A549 (cell line): ENCODE results near the gene TIGD1. TPM values are rescaled to one million over a fixed set of nuclear protein-coding genes. Genes with fewer than 3 reads are reported as not detected.

ENCODE experiments used
- ATAC-seq, 2 experiments: fragments of 200-7000 bp in 1 of 2; fragments of >200 bp in 1 of 2; cut with Nextera tagmentation in 1 of 2; cut with Tn5 transposase in 1 of 2; 3 replicates each; pipeline versions ENCODE4 v1.8.0 to v1.9.1; 2018 to 2020; ENCODE audit warnings: mild to moderate bottlenecking in 1 of 2, moderate library complexity in 1 of 2
- CTCF ChIA-PET: fragments of 300-600 bp; sonication (Branson Sonifier 250); formaldehyde crosslinking; extraction: SDS; loops from one replicate; lab custom pipeline; 2021; ENCODE audit warnings: antibody characterized with exemption, inconsistent platforms; lab: Yijun Ruan, JAX
- POLR2A ChIA-PET: fragments of 350-600 bp; formaldehyde crosslinking; extraction: SDS; loops from one replicate; lab custom pipeline; 2021; ENCODE audit warnings: antibody characterized with exemption, inconsistent platforms; lab: Yijun Ruan, JAX
- DNase-seq, 2 experiments: peaks; one replicate each; pipeline versions ENCODE4 v3.0.0 to v3.0.0-alpha.2; 2011 to 2016; ENCODE audit warnings: low read depth in 1 of 2, low spot score in 1 of 2
- FAIRE-seq: peaks from 2 replicates; lab custom pipeline; 2011; peaks lifted over from hg19 to GRCh38; lab: Jason Lieb, UNC
- H3K27ac ChIP-seq, 2 experiments: fragments of >200 bp; sonication (Bioruptor Twin); formaldehyde crosslinking; 3 replicates each; pipeline ENCODE4 v1.5.1; 2016 to 2017
- H3K4me1 ChIP-seq: fragments of >200 bp; sonication (Bioruptor Twin); formaldehyde crosslinking; 3 replicates; pipeline ENCODE4 v1.6.1; 2016
- H3K4me2 ChIP-seq: fragments of >200 bp; sonication (Bioruptor Twin); formaldehyde crosslinking; 3 replicates; pipeline ENCODE4 v1.6.1; 2016
- H3K4me3 ChIP-seq: fragments of >200 bp; sonication (Bioruptor Twin); formaldehyde crosslinking; 3 replicates; pipeline ENCODE4 v1.5.1; 2016
- H3K9me3 ChIP-seq: fragments of >200 bp; sonication (Bioruptor Twin); formaldehyde crosslinking; 3 replicates; pipeline ENCODE4 v1.6.1; 2016
- BCL3 ChIP-seq: fragments of >200 bp; sonication (Bioruptor Twin); formaldehyde crosslinking; IDR thresholded peaks from 3 replicates; pipeline ENCODE4 v1.6.1; 2016
- CBX2 ChIP-seq: fragments of 200-600 bp; sonication (generic); IDR thresholded peaks from 2 replicates; pipeline ENCODE4 v1.6.1; 2016; ENCODE audit warnings: low read depth, mild to moderate bottlenecking, borderline replicate concordance
- CHD2 ChIP-seq: fragments of 150-350 bp; IDR thresholded peaks from 2 replicates; pipeline ENCODE4 v1.6.1; 2014; ENCODE audit warnings: low read length; ENCODE audit not compliant: partially characterized antibody
- CTCF ChIP-seq: fragments of >200 bp; sonication (Bioruptor Twin); formaldehyde crosslinking; IDR thresholded peaks from 3 replicates; pipeline ENCODE4 v1.5.1; 2016
- ELK1 ChIP-seq: fragments of 150-350 bp; IDR thresholded peaks from 2 replicates; pipeline ENCODE4 v1.6.1; 2014; ENCODE audit warnings: low read depth, mild to moderate bottlenecking, low read length
- EP300 ChIP-seq, 2 experiments: fragments of >200 bp; sonication (Bioruptor Twin); formaldehyde crosslinking; IDR thresholded peaks; 2 replicates in 1 of 2; 3 replicates in 1 of 2; pipeline ENCODE4 v1.6.1; 2016 to 2017
- ESRRA ChIP-seq: fragments of 150-350 bp; IDR thresholded peaks from 2 replicates; pipeline ENCODE4 v1.6.1; 2014; ENCODE audit warnings: mild to moderate bottlenecking, low read length, borderline replicate concordance
- GATA3 ChIP-seq: IDR thresholded peaks from 2 replicates; pipeline ENCODE4 v1.6.1; 2012; ENCODE audit warnings: borderline replicate concordance
- HEYL ChIP-seq: fragments of 250-450 bp; sonication (Bioruptor Pico); IDR thresholded peaks from 2 replicates; pipeline ENCODE4 v1.8.0; 2021; ENCODE audit warnings: mild to moderate bottlenecking, moderate library complexity
- HOXB13 ChIP-seq: fragments of 250-450 bp; sonication (Bioruptor Pico); IDR thresholded peaks from 2 replicates; pipeline ENCODE4 v1.5.0; 2020; ENCODE audit warnings: low read depth, mild to moderate bottlenecking, moderate library complexity
- HOXB5 ChIP-seq: fragments of 250-450 bp; sonication (Bioruptor Pico); IDR thresholded peaks from 2 replicates; pipeline ENCODE4 v1.5.0; 2020; ENCODE audit warnings: mild to moderate bottlenecking, moderate library complexity
- JUN ChIP-seq, 2 experiments: fragments of >200 bp; sonication (Bioruptor Twin); formaldehyde crosslinking; IDR thresholded peaks; 2 replicates in 1 of 2; 3 replicates in 1 of 2; pipeline ENCODE4 v1.6.1; 2016 to 2017
- MAFK ChIP-seq: fragments of 450-650 bp; IDR thresholded peaks from 2 replicates; pipeline ENCODE4 v1.6.1; 2014; ENCODE audit not compliant: partially characterized antibody
- MAX ChIP-seq: IDR thresholded peaks from 2 replicates; pipeline ENCODE4 v1.6.1; 2012
- MAZ ChIP-seq: fragments of 150-350 bp; IDR thresholded peaks from 2 replicates; pipeline ENCODE4 v1.6.1; 2014; ENCODE audit warnings: antibody characterized with exemption, low read depth, low read length, borderline replicate concordance
- MYC ChIP-seq: IDR thresholded peaks from 2 replicates; pipeline ENCODE4 v1.6.1; 2012; ENCODE audit warnings: mild to moderate bottlenecking, inconsistent platforms, low read length, improper control_type of control experiment, borderline replicate concordance
- PHF8 ChIP-seq: fragments of 200-600 bp; sonication (generic); IDR thresholded peaks from 2 replicates; pipeline ENCODE4 v1.6.1; 2016; ENCODE audit warnings: low read depth, mild to moderate bottlenecking, antibody characterized with exemption, moderate library complexity, borderline replicate concordance
- RAD21 ChIP-seq, 2 experiments: fragments of >200 bp in 1 of 2; sonication (Bioruptor Twin) in 1 of 2; formaldehyde crosslinking in 1 of 2; IDR thresholded peaks in 1 of 2; conservative IDR thresholded peaks in 1 of 2; 2 replicates in 1 of 2; 3 replicates in 1 of 2; pipeline ENCODE4 v1.6.1; 2012 to 2018; ENCODE audit warnings: inconsistent platforms in 1 of 2
- RARB ChIP-seq: fragments of 250-450 bp; sonication (Bioruptor Pico); IDR thresholded peaks from 2 replicates; pipeline ENCODE4 v1.8.0; 2021; ENCODE audit warnings: mild to moderate bottlenecking, moderate library complexity
- RFX5 ChIP-seq: fragments of 450-650 bp; IDR thresholded peaks from 2 replicates; pipeline ENCODE4 v1.7.1; 2014; ENCODE audit warnings: antibody characterized with exemption, mild to moderate bottlenecking, moderate library complexity
- RNF2 ChIP-seq: fragments of 200-600 bp; sonication (generic); IDR thresholded peaks from 2 replicates; pipeline ENCODE4 v1.6.1; 2016; ENCODE audit warnings: low read depth, mild to moderate bottlenecking, antibody characterized with exemption, moderate library complexity, borderline replicate concordance
- SREBF2 ChIP-seq: fragments of 450-650 bp; IDR thresholded peaks from 2 replicates; pipeline ENCODE4 v1.6.1; 2014; ENCODE audit warnings: mild to moderate bottlenecking, moderate library complexity
- TFCP2L1 ChIP-seq: fragments of 250-450 bp; sonication (Bioruptor Pico); IDR thresholded peaks from 2 replicates; pipeline ENCODE4 v1.5.0; 2021; ENCODE audit warnings: mild to moderate bottlenecking
- ZNF302 ChIP-seq: fragments of 250-450 bp; sonication (Bioruptor Pico); IDR thresholded peaks from 2 replicates; pipeline ENCODE4 v1.9.0; 2021; ENCODE audit warnings: inconsistent platforms, mild to moderate bottlenecking, moderate library complexity
- WGBS: methylation state at CpG from one replicate; pipeline ENCODE4 v1.1.6; 2017; ENCODE audit errors: missing lambda C conversion rate; 5-methylcytosine and 5-hydroxymethylcytosine counted together
- polyA plus RNA-seq, 4 experiments: library from polyadenylated mRNA; depleted of rRNA in 3 of 4; stranded (reverse); fragments of >200 nt; fragmentation: RNase III in 1 of 4; extraction: RNeasy Plus Mini Kit Qiagen cat#74134 plus additional on column Dnase treatment in 1 of 4; gene quantifications; 2 replicates in 3 of 4; 3 replicates in 1 of 4; pipeline ENCODE4 v1.2.3, GENCODE V29; 2011 to 2017

The TIGD1 gene
- polyA plus RNA-seq, 2 of the 4 experiments (the other 2 are of a cell fraction), result 5.7 to 10.5 TPM

GRCh38 chr2:232540441-232541041, 9.8 kb downstream of the TIGD1 start:
- H3K9me3 ChIP-seq, result no peaks in the 10 kb centered on the region
- no peak overlapping the region for H3K4me2 ChIP-seq
- POLR2A ChIA-PET, result no interaction called here
- no peak for DNase-seq
- no peak overlapping the region for H3K4me3 ChIP-seq
- H3K4me1 ChIP-seq, result no peaks in the 10 kb centered on the region
- no peak for ATAC-seq
- TF ChIP-seq ELK1 (no peak), CBX2 (no peak), MAZ (no peak), JUN (IDR thresholded peaks at IDR 0.05) (no peak), CHD2 (no peak), HEYL (CRISPR knock-in tag) (no peak), RNF2 (no peak), GATA3 (no peak), MYC (no peak), PHF8 (no peak), EP300 (IDR thresholded peaks at IDR 0.05) (no peak), HOXB5 (CRISPR knock-in tag) (no peak)
- H3K27ac ChIP-seq, result no peak overlapping the region
- WGBS, result 93% methylated on average over 8 of the region's 17 CpGs
- CTCF ChIA-PET, result interaction anchor here (1.7 kb wide), 1 partner anchor 18 kb away, joined by 4 read pairs; no protein-coding TSS in a partner anchor
- FAIRE-seq, result no peak

GRCh38 chr2:232539298-232540231, 10.8 kb downstream of the TIGD1 start, which contains the start of gene CHRNG:
TSS of gene CHRNG (plus strand) at chr2:232539692. CDS start at chr2:232539748, 56 bp downstream.
- no peak within 1 kb of the TSS for H3K4me3 ChIP-seq
- WGBS, result 85% methylated on average over 16 of the region's 23 CpGs
- ATAC-seq, result 0 out of 6 replicates have a peak, but pooled peaks of 1 of the 2 experiments have one; percentile 3
- H3K9me3 ChIP-seq, result no peaks in the 10 kb centered on the region
- POLR2A ChIA-PET, result no interaction called here
- TF ChIP-seq CBX2, result no peak
- TF ChIP-seq MAZ, result no peak
- no peak for TF ChIP-seq TFCP2L1
- no peak for TF ChIP-seq RAD21 (conservative IDR thresholded peaks at IDR 0.05 in 1 of 2, IDR thresholded peaks at IDR 0.05 in 1 of 2)
- TF ChIP-seq RFX5, result no peak
- TF ChIP-seq ESRRA, result no peak
- TF ChIP-seq HOXB13 (CRISPR knock-in tag), result no peak
- no peak for TF ChIP-seq BCL3
- TF ChIP-seq CTCF, result no peak
- no peak for TF ChIP-seq RARB
- TF ChIP-seq CHD2, result no peak
- no peak for TF ChIP-seq MAX
- TF ChIP-seq ZNF302 (CRISPR knock-in tag), result no peak
- TF ChIP-seq SREBF2, result no peak
- TF ChIP-seq MAFK, result no peak
- no peak for TF ChIP-seq EP300 (IDR thresholded peaks at IDR 0.05)
- TF ChIP-seq MYC, result no peak
- TF ChIP-seq, all 56 proteins: peak for 0
- FAIRE-seq (no peak), DNase-seq (no peak)
- no peak within 1 kb of the TSS for H3K4me2 ChIP-seq
- no peaks in the 10 kb centered on the region for H3K4me1 ChIP-seq
- CTCF ChIA-PET, result interaction anchor here (1.7 kb wide), 1 partner anchor 17 kb away, joined by 4 read pairs; no protein-coding TSS in a partner anchor
- no peak within 1 kb of the TSS for H3K27ac ChIP-seq
